NCI-H82 treated with DMSO at 0.1 percent for 48 hours (cell line): ENCODE results near the gene MAP2K5.

ENCODE experiments used
- DNase-seq: peaks from one replicate; lab custom pipeline; 2025; ENCODE audit not compliant: unreplicated experiment; lab: John Stamatoyannopoulos, UW

Gene MAP2K5

GRCh38 chr15:67852418-67852817 is 309.9 kb downstream of the MAP2K5 start:
- DNase-seq: no peak

- DNase-seq: no peak
These were observed 311.0 kb downstream of the MAP2K5 start for GRCh38 chr15:67853454-67853853.

- no peak for DNase-seq
These were observed 311.9 kb downstream of the MAP2K5 start for GRCh38 chr15:67854358-67854757.

- DNase-seq: no peak
These were observed 313.3 kb downstream of the MAP2K5 start for GRCh38 chr15:67855842-67856241.
